Astrocyte of the spinal cord (primary cell): ENCODE data around the gene ADNP.
A peak's percentile ranks its signal among the peaks of the same experiment; 100 is the strongest.

Experiments
- DNase-seq: peaks from one replicate; pipeline ENCODE4 v3.0.0; 2011; ENCODE audit warnings: low read depth, low spot score
- H3K4me3 ChIP-seq: 2 replicates; pipeline ENCODE4 v1.5.1; 2011; ENCODE audit warnings: low read depth, mild to moderate bottlenecking, low read length, moderate library complexity
- CTCF ChIP-seq: IDR thresholded peaks from 2 replicates; pipeline ENCODE4 v1.5.1; 2012; ENCODE audit warnings: low read depth, mild to moderate bottlenecking, low read length, inconsistent platforms
- in situ Hi-C: cut with HindIII; loops from 2 replicates; pipeline ENCODE4 v1.10.0; 2017; ENCODE audit warnings: low sequenced_read_pairs

ADNP gene

GRCh38 chr20:50924261-50924920 lies 6.8 kb downstream of the ADNP start:
- H3K4me3 ChIP-seq, result no peak overlapping the region
- TF ChIP-seq CTCF, result no peak
- in situ Hi-C loops, result no loop called here
- DNase-seq, result no peak

- no peak for TF ChIP-seq CTCF
- in situ Hi-C loops, result no loop called here
- no peak overlapping the region for H3K4me3 ChIP-seq
- DNase-seq, result no peak
These were observed 9.3 kb downstream of the ADNP start for GRCh38 chr20:50921803-50922501.

- no peak for DNase-seq
These were observed 10.2 kb downstream of the ADNP start for GRCh38 chr20:50920997-50921396.

GRCh38 chr20:50919567-50919966 lies 11.7 kb downstream of the ADNP start:
- in situ Hi-C loops, result no loop called here

More at GRCh38 chr20:50920997-50921396, 10.2 kb downstream of the ADNP start:
- in situ Hi-C loops, result no loop called here
- H3K4me3 ChIP-seq, result no peak overlapping the region
- no peak for TF ChIP-seq CTCF

GRCh38 chr20:50918403-50918802 lies 12.8 kb downstream of the ADNP start:
- no peak for TF ChIP-seq CTCF
- in situ Hi-C loops, result no loop called here
- DNase-seq, result peak; percentile 47
- H3K4me3 ChIP-seq, result no peak overlapping the region

More at GRCh38 chr20:50919567-50919966, 11.7 kb downstream of the ADNP start:
- peak; percentile 81 for DNase-seq
- no peak overlapping the region for H3K4me3 ChIP-seq
- no peak for TF ChIP-seq CTCF

- no peak for DNase-seq
- TF ChIP-seq CTCF, result no peak
- in situ Hi-C loops, result no loop called here
- H3K4me3 ChIP-seq, result no peak overlapping the region
These were observed 14.3 kb downstream of the ADNP start for GRCh38 chr20:50916934-50917333.
